ENCODE data around the gene SNAI1. TPM values are rescaled to one million over a fixed set of nuclear protein-coding genes. Genes with fewer than 3 reads are reported as not detected.

SNAI1 gene
- total and polyA plus RNA-seq, 2 donors from 2014 or later = 3.7 to 4.5 TPM

DNA sequence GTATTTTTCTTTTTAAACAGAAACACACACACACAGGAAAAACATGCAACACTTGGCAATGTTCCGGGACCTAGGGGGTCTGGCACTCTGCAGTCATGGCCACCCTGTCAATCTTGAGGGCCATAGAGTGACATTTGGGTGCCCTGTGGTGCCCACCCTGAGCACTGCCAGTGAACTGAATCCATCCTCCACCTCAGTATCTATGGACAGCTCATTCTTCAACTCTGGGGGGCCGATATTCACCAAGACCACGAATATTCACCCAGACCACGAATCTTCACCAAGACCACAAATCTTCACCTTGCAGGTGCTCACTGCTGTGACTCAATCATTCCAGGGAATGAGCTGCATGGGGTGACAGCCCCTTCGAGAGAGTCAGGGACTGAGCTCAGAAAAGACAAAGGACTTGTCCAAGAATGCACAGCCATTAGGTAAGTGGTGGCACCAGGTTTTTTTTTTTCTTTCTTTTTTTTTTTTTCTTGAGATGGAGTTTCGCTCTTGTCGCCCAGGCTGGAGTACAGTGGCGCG, 19.1 kb downstream of the SNAI1 start:
- intact Hi-C loops (cut with DNase I) = no loop called here
- DNase-seq = no peak
- Histone ChIP-seq H3K9me3 (ENCODE audit: control insufficient read depth in 2 of 3, insufficient read depth in 1 of 3, low read length in 3 of 3) (no peaks in the 10 kb centered on the region), H3K27ac (ENCODE audit: low read depth in 2 of 2, low read length in 2 of 2) (no peak overlapping the region), H3K4me1 (ENCODE audit: control insufficient read depth in 2 of 3, insufficient read depth in 2 of 3, low read depth in 1 of 3, low read length in 3 of 3) (no peaks in the 10 kb centered on the region), H3K36me3 (ENCODE audit: control insufficient read depth in 2 of 3, insufficient read depth in 3 of 3, low read length in 3 of 3) (no peaks in the 10 kb centered on the region), H3K27me3 (ENCODE audit: control insufficient read depth, insufficient read depth, low read length) (no peaks in the 10 kb centered on the region), H3K9ac (ENCODE audit: low read length in 3 of 3) (no peak overlapping the region), H3K4me3 (ENCODE audit: low read length in 3 of 3) (no peak overlapping the region)
- FAIRE-seq = no peak
- TF ChIP-seq, protein P1, sequence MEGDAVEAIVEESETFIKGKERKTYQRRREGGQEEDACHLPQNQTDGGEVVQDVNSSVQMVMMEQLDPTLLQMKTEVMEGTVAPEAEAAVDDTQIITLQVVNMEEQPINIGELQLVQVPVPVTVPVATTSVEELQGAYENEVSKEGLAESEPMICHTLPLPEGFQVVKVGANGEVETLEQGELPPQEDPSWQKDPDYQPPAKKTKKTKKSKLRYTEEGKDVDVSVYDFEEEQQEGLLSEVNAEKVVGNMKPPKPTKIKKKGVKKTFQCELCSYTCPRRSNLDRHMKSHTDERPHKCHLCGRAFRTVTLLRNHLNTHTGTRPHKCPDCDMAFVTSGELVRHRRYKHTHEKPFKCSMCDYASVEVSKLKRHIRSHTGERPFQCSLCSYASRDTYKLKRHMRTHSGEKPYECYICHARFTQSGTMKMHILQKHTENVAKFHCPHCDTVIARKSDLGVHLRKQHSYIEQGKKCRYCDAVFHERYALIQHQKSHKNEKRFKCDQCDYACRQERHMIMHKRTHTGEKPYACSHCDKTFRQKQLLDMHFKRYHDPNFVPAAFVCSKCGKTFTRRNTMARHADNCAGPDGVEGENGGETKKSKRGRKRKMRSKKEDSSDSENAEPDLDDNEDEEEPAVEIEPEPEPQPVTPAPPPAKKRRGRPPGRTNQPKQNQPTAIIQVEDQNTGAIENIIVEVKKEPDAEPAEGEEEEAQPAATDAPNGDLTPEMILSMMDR (IDR thresholded peaks at IDR 0.05; ENCODE audit: borderline replicate concordance, extremely low read depth, insufficient read depth) = no peak

GRCh38 chr20:50003253-50003656, 20.5 kb downstream of the SNAI1 start:
- TF ChIP-seq, protein P1 (IDR thresholded peaks at IDR 0.05; ENCODE audit: borderline replicate concordance, extremely low read depth, insufficient read depth) = no peak
- Histone ChIP-seq H3K27me3 (ENCODE audit: control insufficient read depth, insufficient read depth, low read length) (no peaks in the 10 kb centered on the region), H3K4me1 (ENCODE audit: control insufficient read depth in 2 of 3, insufficient read depth in 2 of 3, low read depth in 1 of 3, low read length in 3 of 3) (no peaks in the 10 kb centered on the region), H3K27ac (ENCODE audit: low read depth in 2 of 2, low read length in 2 of 2) (no peak overlapping the region), H3K4me3 (ENCODE audit: low read length in 3 of 3) (no peak overlapping the region), H3K9me3 (ENCODE audit: control insufficient read depth in 2 of 3, insufficient read depth in 1 of 3, low read length in 3 of 3) (no peaks in the 10 kb centered on the region), H3K9ac (ENCODE audit: low read length in 3 of 3) (no peak overlapping the region), H3K36me3 (ENCODE audit: control insufficient read depth in 2 of 3, insufficient read depth in 3 of 3, low read length in 3 of 3) (no peaks in the 10 kb centered on the region)
- no peak for FAIRE-seq
- intact Hi-C loops (cut with DNase I) = no loop called here
- DNase-seq = no peak

DNA sequence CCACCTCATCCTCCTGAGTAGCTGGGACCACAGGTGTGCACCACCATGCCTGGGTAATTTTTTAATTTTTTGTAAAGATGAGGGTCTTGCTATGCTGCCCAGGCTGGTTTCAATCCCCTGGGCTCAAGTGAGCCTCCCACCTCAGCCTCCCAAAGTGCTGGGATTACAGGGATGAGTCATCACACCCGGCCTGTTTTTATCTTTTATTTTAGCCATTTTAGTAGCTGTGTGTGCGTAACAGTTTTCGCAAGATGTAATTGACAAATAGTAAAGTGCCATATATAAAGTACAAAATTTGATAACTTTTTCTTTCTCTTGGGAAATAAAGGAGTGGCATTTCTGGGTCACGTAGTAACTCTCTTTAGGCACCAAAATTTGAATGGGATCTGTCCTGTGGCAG, 21.4 kb downstream of the SNAI1 start:
- H3K9ac ChIP-seq (ENCODE audit: low read length in 3 of 3) = no peak overlapping the region
- no peaks in the 10 kb centered on the region for H3K36me3 ChIP-seq (ENCODE audit: control insufficient read depth in 2 of 3, insufficient read depth in 3 of 3, low read length in 3 of 3)
- no peak for FAIRE-seq
- no peaks in the 10 kb centered on the region for H3K27me3 ChIP-seq (ENCODE audit: control insufficient read depth, insufficient read depth, low read length)
- H3K4me3 ChIP-seq (ENCODE audit: low read length in 3 of 3) = no peak overlapping the region
- intact Hi-C loops (cut with DNase I) = no loop called here
- no peaks in the 10 kb centered on the region for H3K4me1 ChIP-seq (ENCODE audit: control insufficient read depth in 2 of 3, insufficient read depth in 2 of 3, low read depth in 1 of 3, low read length in 3 of 3)
- H3K9me3 ChIP-seq (ENCODE audit: control insufficient read depth in 2 of 3, insufficient read depth in 1 of 3, low read length in 3 of 3) = no peaks in the 10 kb centered on the region
- H3K27ac ChIP-seq (ENCODE audit: low read depth in 2 of 2, low read length in 2 of 2) = no peak overlapping the region
- DNase-seq = no peak
- TF ChIP-seq, protein P1 (IDR thresholded peaks at IDR 0.05; ENCODE audit: borderline replicate concordance, extremely low read depth, insufficient read depth) = no peak

GRCh38 chr20:50005471-50005981, 22.7 kb downstream of the SNAI1 start:
- no peak overlapping the region for H3K27ac ChIP-seq (ENCODE audit: low read depth in 2 of 2, low read length in 2 of 2)
- TF ChIP-seq, protein P1 (IDR thresholded peaks at IDR 0.05; ENCODE audit: borderline replicate concordance, extremely low read depth, insufficient read depth) = no peak
- no peak for FAIRE-seq
- no peaks in the 10 kb centered on the region for H3K36me3 ChIP-seq (ENCODE audit: control insufficient read depth in 2 of 3, insufficient read depth in 3 of 3, low read length in 3 of 3)
- intact Hi-C loops (cut with DNase I) = no loop called here
- no peak overlapping the region for H3K4me3 ChIP-seq (ENCODE audit: low read length in 3 of 3)
- H3K9ac ChIP-seq (ENCODE audit: low read length in 3 of 3) = no peak overlapping the region
- DNase-seq = no peak
- H3K9me3 ChIP-seq (ENCODE audit: control insufficient read depth in 2 of 3, insufficient read depth in 1 of 3, low read length in 3 of 3) = no peaks in the 10 kb centered on the region
- no peaks in the 10 kb centered on the region for H3K4me1 ChIP-seq (ENCODE audit: control insufficient read depth in 2 of 3, insufficient read depth in 2 of 3, low read depth in 1 of 3, low read length in 3 of 3)
- no peaks in the 10 kb centered on the region for H3K27me3 ChIP-seq (ENCODE audit: control insufficient read depth, insufficient read depth, low read length)
